Ramos (cell line): ENCODE data around the gene PARVB.

Experiments
- in situ Hi-C: fragments of 300-500 bp; cut with MboI; formaldehyde crosslinking; loops from one replicate; pipeline ENCODE4 v1.14.3; 2022; ENCODE audit warnings: low sequenced_read_pairs; ENCODE audit not compliant: unreplicated experiment

Gene PARVB

DNA sequence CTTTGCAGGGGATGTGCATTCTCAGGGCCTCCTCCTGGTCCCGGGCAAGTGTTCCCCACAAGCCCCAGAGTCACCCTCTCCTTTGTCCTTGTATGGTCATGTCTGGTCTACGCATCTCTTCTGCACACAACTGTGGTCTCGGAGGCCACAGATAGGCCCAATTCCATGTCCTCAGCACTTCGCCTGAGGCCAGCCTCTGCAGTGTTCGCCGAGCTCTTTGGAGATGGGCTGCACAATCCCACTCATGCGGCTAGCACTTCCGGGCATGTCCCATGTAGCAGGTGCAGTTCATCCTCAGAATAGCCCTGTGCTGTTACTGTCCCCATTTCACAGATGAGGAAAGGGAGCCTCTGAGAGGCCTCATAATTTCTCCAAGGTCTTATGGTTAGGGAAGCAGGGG, 164.2 kb downstream of the PARVB start:
- in situ Hi-C loops = no loop called here

DNA sequence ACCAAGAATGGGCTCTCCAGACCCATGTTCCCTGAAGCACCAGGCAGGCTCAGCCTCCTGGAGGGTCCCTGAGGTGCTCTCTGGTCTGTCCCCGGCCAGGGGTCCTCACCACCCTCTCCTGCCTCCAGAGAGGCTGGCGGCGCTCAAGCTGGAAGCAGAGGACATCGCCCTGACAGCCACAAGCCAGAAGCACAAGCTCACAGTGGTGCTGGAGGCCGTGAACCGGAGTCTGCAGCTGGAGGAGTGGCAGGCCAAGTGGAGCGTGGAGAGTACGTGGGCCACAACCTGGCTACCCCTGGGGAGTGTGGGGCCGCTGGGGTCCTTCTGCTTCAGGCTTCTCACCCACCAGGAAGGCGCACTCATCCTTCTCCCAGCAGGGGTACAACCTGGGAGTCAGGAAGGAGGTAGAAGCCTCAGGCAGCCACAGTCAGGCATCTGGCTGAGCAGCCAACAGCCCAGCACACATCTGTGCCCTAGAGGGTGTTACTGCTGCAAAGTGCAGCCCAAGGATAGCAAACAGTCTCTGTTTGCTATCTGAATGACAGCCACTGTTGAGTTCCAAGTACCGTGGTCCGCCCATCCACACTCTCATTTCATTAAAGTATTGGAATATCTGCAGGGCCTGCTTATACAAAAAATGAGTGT, 165.0 kb downstream of the PARVB start:
- in situ Hi-C loops = no loop called here

DNA sequence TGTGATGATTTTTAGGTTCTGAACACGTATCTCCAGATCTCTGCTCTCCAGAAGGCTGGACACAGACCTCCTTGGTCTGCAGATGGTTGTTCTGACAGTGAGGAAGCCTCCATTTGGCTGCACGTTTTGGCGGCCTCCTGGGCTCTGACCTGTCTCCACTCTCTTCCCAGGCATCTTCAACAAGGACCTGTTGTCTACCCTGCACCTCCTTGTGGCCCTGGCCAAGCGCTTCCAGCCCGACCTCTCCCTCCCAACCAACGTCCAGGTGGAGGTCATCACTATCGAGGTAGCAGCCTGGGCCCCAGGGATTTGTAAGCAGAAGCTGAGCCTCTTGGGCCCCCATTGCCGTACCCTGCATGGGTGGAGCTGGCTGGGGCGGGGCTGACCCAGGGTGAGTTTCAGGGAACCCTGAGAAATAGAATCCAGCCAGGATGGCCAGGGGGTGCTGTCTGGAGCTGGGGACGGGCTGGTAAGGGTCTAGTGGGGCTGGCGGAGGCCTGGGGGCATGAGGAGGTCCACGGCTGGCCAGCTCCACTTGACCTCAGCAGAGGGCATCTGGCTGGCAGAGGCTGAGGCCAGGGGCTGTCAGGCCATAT, 166.4 kb downstream of the PARVB start:
- in situ Hi-C loops = no loop called here

DNA sequence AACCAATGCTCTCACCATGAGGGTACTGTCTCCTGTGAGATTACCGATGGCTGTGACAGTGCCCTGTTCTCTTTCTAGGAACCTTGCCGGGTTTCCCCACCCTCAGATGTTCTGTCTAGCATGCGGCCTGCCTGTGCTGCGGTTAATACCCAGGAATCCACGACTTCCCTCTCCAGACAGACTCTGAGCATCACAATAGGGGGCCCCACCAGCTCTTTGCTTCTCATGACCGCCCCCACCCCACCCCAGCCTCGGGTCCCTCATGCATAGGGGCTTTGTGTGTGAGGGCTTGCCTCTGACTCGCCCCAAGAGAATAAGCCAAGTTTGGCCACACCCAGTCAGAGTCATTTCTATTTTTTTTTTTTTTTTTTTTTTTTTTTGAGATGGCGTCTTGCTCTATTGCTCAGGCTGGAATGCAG, 166.9 kb downstream of the PARVB start:
- in situ Hi-C loops = no loop called here

DNA sequence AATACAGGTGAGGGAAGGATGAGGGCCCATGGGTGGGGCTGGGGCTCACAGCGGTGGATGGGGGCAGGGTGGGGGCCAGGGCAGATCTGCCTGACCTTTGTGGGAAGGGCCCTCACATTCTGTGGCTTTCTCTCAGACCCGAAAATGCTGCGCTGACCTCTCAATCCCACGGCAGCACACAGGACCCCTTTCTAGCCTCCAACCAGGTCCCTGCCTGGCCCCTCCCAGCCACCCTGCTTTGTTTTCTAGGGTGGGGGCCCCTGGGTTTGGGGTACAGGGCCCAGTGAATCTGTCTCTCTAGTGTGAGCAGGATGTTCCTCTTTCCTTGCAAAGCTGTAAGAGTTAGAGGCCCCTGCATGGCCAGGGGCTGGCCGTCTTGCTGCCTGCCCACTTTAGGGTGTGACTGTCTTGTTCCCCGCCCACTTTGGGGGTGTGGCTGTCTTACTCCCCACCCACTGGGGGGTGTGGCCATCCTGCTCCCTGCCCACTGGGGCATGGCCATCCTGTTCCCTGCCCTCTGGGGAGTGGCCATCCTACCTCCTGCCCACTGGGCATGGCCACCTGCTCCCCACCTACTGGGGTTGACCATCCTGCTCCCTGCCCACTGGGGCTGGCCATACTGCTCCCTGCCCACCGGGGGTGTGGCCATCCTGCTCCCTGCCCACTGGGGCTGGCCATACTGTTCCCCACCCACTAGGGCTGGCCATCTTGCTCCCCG, 168.2 kb downstream of the PARVB start:
- in situ Hi-C loops = no loop called here

DNA sequence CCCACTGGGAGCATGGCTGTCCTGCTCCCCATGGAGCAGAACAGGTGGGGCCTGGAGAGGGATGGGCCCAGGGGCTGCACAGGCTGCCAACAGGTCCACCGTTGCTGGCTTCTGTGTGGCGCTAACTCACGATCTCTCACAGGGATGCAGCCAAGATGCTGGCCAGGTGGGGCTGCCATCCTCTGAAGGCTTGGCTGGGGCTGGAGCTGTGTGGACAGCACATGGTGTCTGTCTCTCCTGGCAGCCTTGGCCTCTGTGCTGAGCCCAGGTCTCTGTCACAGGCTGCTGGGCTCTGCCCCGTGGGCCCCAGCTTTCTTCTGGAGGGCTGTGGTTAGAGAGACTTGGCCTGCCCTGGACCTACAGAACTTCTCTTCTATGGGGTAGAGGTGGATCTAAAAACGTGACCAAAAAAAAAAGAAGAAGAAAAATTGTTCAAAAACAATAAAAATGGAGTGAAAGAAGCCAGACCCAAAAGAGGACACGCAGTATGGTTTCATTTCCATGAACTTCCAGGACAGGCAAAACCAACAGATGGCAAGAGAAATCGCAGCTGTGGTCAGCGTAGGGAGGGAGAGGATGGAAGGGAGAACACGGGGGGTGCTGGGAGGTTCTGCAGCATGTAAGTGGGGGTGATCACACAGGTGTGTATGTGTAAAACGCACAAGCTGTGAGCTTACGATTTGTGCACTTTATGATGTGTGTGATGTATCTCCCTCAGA, 168.9 kb downstream of the PARVB start:
- in situ Hi-C loops = no loop called here

DNA sequence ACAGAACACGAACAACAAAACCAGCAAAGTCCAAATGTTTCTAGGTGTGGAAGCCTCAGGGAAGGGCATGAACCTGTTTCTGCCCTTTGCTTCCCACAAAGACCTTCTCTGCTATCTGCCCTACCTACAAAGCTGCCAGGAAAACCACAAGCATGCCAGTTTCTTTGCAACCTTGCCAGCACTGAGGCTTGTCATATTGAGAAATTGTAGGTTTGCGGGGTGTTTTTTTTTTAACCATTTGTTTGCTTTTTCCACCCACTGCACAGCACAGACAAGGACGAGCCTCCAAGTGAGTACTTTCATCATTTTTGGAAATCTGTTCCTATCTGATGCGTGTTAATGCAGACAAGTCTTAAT, 169.4 kb downstream of the PARVB start:
- in situ Hi-C loops = no loop called here

DNA sequence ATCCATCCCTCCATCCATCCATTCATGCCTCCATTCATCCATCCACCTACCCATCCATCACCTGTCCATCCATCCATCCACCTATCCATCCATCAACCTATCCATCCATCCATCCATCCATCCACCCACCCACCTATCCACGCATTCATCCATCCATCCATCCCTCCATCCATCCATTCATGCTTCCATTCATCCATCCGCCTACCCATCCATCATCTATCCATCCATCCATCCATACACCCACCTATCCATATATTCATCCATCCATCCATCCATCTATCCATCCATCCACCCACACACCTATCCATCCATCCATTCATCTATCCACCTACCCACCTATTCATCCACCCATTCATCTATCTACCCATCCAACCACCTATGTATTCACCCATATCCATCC, 170.5 kb downstream of the PARVB start:
- in situ Hi-C loops = no loop called here

DNA sequence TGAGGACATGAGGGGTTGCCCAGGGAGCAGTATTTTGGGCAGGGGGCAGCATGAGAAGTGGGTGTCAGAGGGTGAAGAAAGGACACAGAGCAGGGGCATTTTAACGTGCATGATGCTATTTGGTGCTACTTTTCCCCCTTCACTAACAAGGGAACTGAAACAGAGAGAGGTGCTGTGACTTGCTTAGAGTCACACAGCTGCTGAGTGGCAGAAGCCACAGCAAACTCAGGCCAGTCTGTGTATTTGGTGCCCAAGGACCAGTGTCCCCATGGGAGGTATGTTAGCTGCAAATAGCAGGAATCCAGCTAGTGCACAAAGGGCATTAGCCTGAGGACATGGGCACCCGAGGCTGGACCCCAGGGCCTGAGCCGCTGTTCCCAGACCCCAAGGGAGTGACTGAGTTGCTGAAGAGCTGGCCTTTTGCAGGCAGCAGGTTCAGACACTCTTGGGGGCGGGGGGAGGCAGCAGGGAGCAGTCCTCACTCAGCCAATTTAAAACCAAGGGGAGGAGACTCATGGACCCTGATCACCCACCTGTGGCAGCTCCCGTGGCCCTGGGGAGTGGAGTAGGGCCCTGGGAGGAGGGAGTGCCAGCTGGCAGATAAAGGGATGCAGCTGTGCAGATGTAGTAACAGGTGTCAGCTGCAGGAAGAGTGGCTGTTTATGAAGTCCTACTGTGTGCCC, 171.2 kb downstream of the PARVB start:
- in situ Hi-C loops = no loop called here

DNA sequence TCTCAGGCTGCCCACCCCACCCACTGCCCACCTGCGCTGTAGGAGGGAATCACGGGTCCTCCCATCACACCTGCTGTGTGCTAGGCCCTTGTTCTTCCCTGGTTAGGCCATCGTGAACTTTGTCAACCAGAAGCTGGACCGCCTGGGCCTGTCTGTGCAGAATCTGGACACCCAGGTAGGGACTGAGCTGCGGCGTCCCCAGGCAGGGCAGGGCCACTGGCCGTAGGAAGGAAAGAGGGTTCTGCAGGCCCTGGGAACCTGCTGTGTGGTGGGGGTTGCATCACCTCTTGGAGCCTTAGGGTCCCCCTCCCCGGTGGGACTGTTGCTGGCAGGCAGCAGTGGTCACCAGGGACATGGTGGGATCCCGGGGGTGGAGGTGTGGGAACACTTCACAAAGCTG, 172.1 kb downstream of the PARVB start:
- in situ Hi-C loops = no loop called here

DNA sequence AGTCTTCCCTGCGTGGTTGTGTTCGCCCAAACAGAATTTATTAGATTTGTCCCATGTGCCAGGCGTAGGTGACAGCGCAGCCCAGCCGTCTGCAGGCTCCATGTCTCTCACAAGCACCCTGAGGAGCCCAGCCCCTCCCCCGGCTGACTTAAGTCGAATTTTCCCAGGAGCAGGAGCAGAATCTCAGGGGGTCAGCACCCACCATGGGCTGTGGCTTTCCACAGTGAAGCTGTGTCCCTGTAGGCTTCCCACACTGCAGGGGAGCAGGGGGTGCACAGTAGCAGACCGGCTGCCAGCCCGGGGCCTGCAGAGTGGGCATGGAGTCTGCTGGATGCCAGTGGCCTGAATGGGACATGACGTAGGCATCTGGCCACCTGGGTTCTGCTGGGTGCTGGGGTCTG, 172.6 kb downstream of the PARVB start:
- in situ Hi-C loops = no loop called here

DNA sequence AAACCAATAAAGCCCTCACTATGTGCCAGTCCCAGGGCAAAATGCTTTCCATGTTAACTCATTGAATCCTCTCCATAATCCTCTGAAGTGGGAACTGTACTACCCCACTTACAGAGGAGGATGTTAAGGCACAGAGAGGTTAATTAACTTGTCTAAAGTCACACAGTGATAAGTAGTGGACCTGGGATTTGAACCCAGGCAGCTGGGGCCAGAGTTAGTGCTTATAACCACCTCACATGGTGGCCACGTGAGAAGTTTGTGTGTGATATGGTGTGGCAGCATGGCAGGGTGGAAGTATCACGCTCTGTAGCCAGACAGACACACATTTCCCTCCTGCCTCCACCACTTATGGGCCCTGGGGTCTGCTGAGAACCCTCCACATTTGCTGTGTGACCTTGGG, 173.2 kb downstream of the PARVB start:
- in situ Hi-C loops = no loop called here

DNA sequence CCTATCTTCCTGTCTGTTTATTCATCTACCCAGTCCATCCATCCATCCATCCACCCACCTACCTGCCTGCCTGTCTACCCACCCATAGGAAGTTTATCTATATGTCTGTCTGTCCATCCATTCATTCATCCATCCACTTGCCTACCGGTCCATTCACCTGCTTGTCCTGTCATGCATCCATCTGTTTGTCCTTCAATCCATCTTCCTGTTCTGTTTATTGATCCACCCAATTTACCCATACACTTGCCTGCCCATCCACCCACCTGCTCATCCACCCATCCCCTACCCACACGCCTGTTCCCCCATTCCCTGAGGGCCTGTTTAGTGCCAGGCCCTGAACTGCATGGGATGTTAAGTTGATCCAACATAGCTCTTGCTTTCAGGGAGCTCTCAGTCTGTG, 175.1 kb downstream of the PARVB start:
- in situ Hi-C loops = no loop called here

DNA sequence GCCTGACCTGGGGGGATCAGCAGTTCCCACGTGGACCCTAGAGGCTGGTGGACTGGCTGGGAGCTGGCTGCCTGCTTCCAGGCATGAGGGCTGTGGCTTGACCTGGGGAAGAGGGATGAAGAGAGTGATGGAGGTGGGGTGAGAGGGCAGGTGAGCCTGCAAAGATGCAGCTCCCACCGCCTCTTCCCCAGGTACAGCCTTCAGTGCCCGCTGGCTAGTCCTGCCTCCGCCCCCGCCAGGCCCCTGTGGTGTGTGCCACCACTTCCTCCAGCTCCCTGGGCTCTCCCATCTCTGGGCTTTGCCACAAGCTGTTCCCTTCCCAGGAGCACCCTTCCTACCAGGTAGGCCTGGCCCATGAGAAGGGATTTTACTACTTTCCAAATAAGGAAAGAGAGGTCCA, 175.8 kb downstream of the PARVB start:
- in situ Hi-C loops = no loop called here

DNA sequence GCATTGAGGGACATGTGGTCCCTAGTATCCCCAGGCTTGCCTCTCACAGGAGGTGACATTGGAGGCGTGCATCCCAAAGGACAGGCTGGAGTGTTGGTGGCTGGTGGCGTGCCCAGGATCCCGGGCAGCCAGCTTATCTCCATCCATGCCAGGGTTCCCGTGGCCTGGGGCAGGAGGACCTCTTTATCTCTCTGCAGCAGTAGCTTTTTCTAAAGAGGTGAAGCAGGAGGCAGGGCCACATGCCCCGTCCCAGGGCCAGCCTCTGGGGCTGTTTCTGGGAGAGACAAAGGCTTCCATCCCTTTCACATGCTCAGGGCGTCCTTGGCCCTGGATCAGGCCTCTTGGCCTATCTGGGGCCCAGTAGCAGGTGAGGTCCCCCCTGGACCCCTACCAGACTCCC, 176.3 kb downstream of the PARVB start:
- in situ Hi-C loops = no loop called here

DNA sequence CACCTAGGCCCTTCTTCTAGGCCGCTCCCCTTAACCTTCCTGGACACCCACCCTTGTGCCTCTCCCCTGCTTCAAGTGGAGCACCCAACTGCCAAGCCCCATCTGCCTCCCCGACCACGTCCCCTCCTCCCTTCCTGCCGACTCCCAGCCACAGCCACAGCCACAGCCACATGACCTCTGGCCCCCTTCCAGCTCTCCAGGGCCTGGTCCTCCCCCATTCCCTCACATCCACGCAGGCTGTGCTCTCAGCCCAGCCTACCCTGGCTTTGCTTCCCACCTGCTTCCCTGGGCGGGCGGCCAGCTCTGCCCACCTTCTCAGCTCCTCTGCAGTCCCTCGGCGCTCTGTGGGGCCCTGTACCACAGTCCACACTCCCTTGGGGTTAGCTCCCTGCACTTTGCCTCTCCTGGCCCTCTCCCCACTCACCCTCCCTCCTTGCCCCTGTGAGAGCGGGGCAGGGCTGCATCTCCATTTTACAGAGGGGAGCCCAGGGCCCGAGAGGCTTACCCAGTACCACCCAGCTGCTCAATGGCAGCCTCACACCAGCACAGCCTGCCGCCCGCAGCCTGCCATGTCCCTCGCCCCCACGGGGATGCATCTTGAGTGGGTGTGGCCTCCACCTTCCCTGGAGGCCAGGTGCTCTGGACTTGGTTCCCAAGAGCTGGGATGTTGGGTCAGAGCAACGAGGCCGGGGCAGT, 176.9 kb downstream of the PARVB start:
- in situ Hi-C loops = no loop called here

DNA sequence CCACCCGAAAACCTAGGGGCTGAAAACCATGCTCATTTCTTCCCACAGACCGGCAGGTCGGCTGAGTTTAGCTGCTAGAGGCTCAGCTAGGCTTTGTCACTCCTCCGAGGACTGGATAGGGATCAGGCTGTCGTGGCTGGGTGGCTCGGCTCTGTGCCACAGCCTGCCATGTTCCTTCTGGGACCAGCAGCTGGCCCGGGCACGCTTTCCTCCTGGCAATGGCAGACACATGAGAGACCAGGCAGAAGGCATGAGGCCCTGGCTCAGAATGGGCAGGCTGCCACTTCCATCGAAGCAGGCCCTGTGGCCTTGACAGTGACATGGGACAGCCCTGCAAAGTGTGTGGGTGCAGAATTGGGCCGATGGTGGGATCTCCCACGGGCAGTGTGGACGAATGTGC, 177.6 kb downstream of the PARVB start:
- in situ Hi-C loops = no loop called here

DNA sequence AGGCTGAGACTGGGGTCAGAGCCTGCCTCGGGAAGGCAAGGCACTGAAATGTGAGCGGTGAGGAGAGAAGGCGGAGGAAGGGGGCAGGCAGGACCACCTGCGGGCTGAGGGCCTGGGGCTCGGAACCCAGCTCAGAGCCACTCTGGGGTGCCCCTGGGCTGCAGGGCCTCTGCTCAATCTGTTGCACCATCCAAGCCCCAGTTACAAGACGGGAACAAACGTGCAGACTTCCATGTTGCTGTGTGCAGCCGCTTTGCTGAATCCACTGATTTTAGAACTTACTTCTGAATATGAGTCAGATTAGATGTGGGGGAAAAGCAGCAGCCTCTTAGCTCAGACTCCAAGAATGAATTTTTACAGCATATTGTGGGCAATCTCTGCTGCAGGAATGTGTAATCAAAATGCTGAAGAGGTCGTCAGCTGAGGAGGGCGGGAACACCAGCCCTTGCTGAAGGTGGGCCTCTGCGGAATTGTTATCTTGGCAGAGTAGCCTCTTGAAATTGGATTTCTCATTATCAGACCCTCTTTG, 178.2 kb downstream of the PARVB start:
- in situ Hi-C loops = no loop called here

DNA sequence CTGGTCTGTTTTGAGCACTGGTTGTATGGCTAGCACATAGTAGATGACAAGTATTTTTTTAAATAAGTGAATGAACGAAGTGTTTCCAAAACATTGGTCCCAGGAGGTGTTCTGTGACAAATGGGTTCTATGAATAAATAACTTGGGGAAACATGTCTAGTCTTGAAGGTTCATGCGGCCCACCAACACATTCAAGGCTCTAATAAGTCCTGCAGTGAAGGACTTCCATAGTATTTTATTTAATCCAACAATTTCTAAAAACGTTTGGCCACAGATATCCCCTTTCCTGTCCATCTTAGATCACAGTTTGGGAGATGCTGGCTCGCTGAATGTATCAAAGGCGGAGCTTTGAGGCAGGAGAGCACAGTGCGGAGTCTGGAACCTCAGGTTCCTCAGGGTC, 179.1 kb downstream of the PARVB start:
- in situ Hi-C loops = no loop called here
